H9 (cell line): Measurements from ENCODE around the gene ITGA8. TPM values are rescaled to one million over a fixed set of nuclear protein-coding genes. Genes with fewer than 3 reads are reported as not detected.

Experiments
- DNase-seq: peaks from one replicate; pipeline ENCODE4 v3.0.0-alpha.2; 2017
- H2AFZ ChIP-seq: one replicate; pipeline ENCODE4 v1.6.1; 2013; ENCODE audit warnings: mild to moderate bottlenecking, low read length, control low read depth, moderate library complexity
- H2AK5ac ChIP-seq: 2 replicates; pipeline ENCODE4 v1.6.1; 2013; ENCODE audit warnings: low read length, control low read depth, mixed read lengths; ENCODE audit not compliant: insufficient read length
- H2BK120ac ChIP-seq: one replicate; pipeline ENCODE4 v1.6.1; 2013; ENCODE audit warnings: low read depth, mild to moderate bottlenecking, low read length, control low read depth, inconsistent platforms; ENCODE audit not compliant: poor library complexity, severe bottlenecking
- H2BK12ac ChIP-seq: 2 replicates; pipeline ENCODE4 v1.6.1; 2013; ENCODE audit warnings: low read length, control low read depth, mixed read lengths, low read depth; ENCODE audit not compliant: insufficient read length
- H2BK15ac ChIP-seq: 2 replicates; pipeline ENCODE4 v1.6.1; 2013; ENCODE audit warnings: low read depth, low read length, control low read depth
- H2BK20ac ChIP-seq: one replicate; pipeline ENCODE4 v1.6.1; 2013; ENCODE audit warnings: low read depth, mild to moderate bottlenecking, low read length, control low read depth, inconsistent platforms; ENCODE audit not compliant: poor library complexity, severe bottlenecking
- H2BK5ac ChIP-seq: 2 replicates; pipeline ENCODE4 v1.6.1; 2013; ENCODE audit warnings: low read length, control low read depth, mixed read lengths; ENCODE audit not compliant: insufficient read length
- H3K14ac ChIP-seq: 2 replicates; pipeline ENCODE4 v1.6.1; 2013; ENCODE audit warnings: low read length, control low read depth; ENCODE audit not compliant: insufficient read depth
- H3K18ac ChIP-seq: 2 replicates; pipeline ENCODE4 v1.6.1; 2013; ENCODE audit warnings: low read depth, mild to moderate bottlenecking, mixed read lengths, low read length, control low read depth; ENCODE audit not compliant: insufficient read length
- H3K23ac ChIP-seq: 2 replicates; pipeline ENCODE4 v1.6.1; 2013; ENCODE audit warnings: low read length, control low read depth, mixed read lengths, low read depth; ENCODE audit not compliant: insufficient read length
- H3K23me2 ChIP-seq: 2 replicates; pipeline ENCODE4 v1.6.1; 2013; ENCODE audit warnings: low read depth, mild to moderate bottlenecking, mixed read lengths, low read length, control low read depth; ENCODE audit not compliant: insufficient read length, poor library complexity, severe bottlenecking
- H3K27ac ChIP-seq: 2 replicates; pipeline ENCODE4 v1.5.1; 2013; ENCODE audit warnings: low read length, control low read depth, mixed read lengths, low read depth; ENCODE audit not compliant: insufficient read length
- H3K27me3 ChIP-seq: 2 replicates; pipeline ENCODE4 v1.6.1; 2013; ENCODE audit warnings: low read length, control low read depth, inconsistent platforms; ENCODE audit not compliant: insufficient read depth
- H3K4ac ChIP-seq: 2 replicates; pipeline ENCODE4 v1.6.1; 2013; ENCODE audit warnings: low read depth, mild to moderate bottlenecking, control low read depth, inconsistent platforms, low read length, moderate library complexity
- H3K4me1 ChIP-seq: 2 replicates; pipeline ENCODE4 v1.6.1; 2013; ENCODE audit warnings: low read length, control low read depth, inconsistent platforms; ENCODE audit not compliant: insufficient read depth
- H3K4me2 ChIP-seq: 2 replicates; pipeline ENCODE4 v1.6.1; 2013; ENCODE audit warnings: low read length, control low read depth, mixed read lengths; ENCODE audit not compliant: insufficient read length, insufficient read depth
- H3K56ac ChIP-seq: 2 replicates; pipeline ENCODE4 v1.6.1; 2013; ENCODE audit warnings: low read depth, mild to moderate bottlenecking, mixed read lengths, low read length, control low read depth; ENCODE audit not compliant: insufficient read length
- H3K79me1 ChIP-seq: 2 replicates; pipeline ENCODE4 v1.6.1; 2013; ENCODE audit warnings: low read depth, mild to moderate bottlenecking, moderate library complexity, low read length, control low read depth, inconsistent platforms; ENCODE audit not compliant: insufficient read depth, poor library complexity, severe bottlenecking
- H3K79me2 ChIP-seq: 2 replicates; pipeline ENCODE4 v1.6.1; 2013; ENCODE audit warnings: low read length, control low read depth, inconsistent platforms; ENCODE audit not compliant: insufficient read depth
- H3K9ac ChIP-seq: 2 replicates; pipeline ENCODE4 v1.6.1; 2013; ENCODE audit warnings: low read length, control low read depth, mixed read lengths; ENCODE audit not compliant: insufficient read length; ENCODE audit errors: extremely low read depth
- H3K9me3 ChIP-seq: one replicate; pipeline ENCODE4 v1.6.1; 2013; ENCODE audit warnings: low read depth, low read length, inconsistent platforms; ENCODE audit not compliant: control insufficient read depth
- H3T11ph ChIP-seq: one replicate; pipeline ENCODE4 v1.6.1; 2013; ENCODE audit warnings: mild to moderate bottlenecking, low read length, control low read depth, inconsistent platforms
- H4K20me1 ChIP-seq: one replicate; pipeline ENCODE4 v1.6.1; 2013; ENCODE audit not compliant: control insufficient read depth, insufficient read length, insufficient read depth
- H4K5ac ChIP-seq: 2 replicates; pipeline ENCODE4 v1.6.1; 2013; ENCODE audit warnings: low read depth, mild to moderate bottlenecking, mixed read lengths, low read length, control low read depth; ENCODE audit not compliant: insufficient read length
- H4K8ac ChIP-seq: replicated peaks from 2 replicates; pipeline ENCODE4 v1.6.1; 2013; ENCODE audit warnings: low read length, control low read depth, mixed read lengths, low read depth; ENCODE audit not compliant: insufficient read length
- H4K91ac ChIP-seq: 2 replicates; pipeline ENCODE4 v1.6.1; 2013; ENCODE audit warnings: low read depth, mild to moderate bottlenecking, moderate library complexity, mixed read lengths, low read length, control low read depth; ENCODE audit not compliant: insufficient read length
- H3K27ac Mint-ChIP-seq, 3 experiments: 2 replicates in 2 of 3; 3 replicates in 1 of 3; pipeline ENCODE4 v1.8.0; 2020 to 2021; ENCODE audit warnings: mixed read lengths in 3 of 3, mild to moderate bottlenecking in 1 of 3, moderate library complexity in 1 of 3
- H3K27me3 Mint-ChIP-seq: 2 replicates; pipeline ENCODE4 v1.8.0; 2021; ENCODE audit warnings: low read depth, mild to moderate bottlenecking, moderate library complexity, mixed read lengths
- H3K36me3 Mint-ChIP-seq, 3 experiments: 2 replicates in 2 of 3; 3 replicates in 1 of 3; pipeline ENCODE4 v1.8.0; 2020 to 2021; ENCODE audit warnings: low read depth in 3 of 3, mixed read lengths in 3 of 3; ENCODE audit not compliant: insufficient read depth in 1 of 3
- H3K4me1 Mint-ChIP-seq, 2 experiments: 2 replicates each; pipeline ENCODE4 v1.8.0; 2020; ENCODE audit warnings: mixed read lengths in 2 of 2
- H3K4me3 Mint-ChIP-seq, 2 experiments: 2 replicates in 1 of 2; 3 replicates in 1 of 2; pipeline ENCODE4 v1.8.0; 2020 to 2021; ENCODE audit warnings: mild to moderate bottlenecking in 2 of 2, mixed read lengths in 2 of 2, moderate library complexity in 1 of 2
- H3K9me3 Mint-ChIP-seq, 2 experiments: 2 replicates in 1 of 2; 3 replicates in 1 of 2; pipeline ENCODE4 v1.8.0; 2020; ENCODE audit warnings: mild to moderate bottlenecking in 2 of 2, mixed read lengths in 2 of 2, moderate library complexity in 1 of 2
- CTCF ChIP-seq: fragments of 200-600 bp; sonication (generic); conservative IDR thresholded peaks from 3 replicates; pipeline ENCODE4 v1.8.0; 2021; ENCODE audit warnings: antibody characterized with exemption, mild to moderate bottlenecking
- WGBS: extraction: QIAGEN DNeasy Blood & Tissue Kit; methylation state at CpG from one replicate; pipeline ENCODE4 v1.1.7; 2013; ENCODE audit warnings: missing lambda C conversion rate, low lambda C conversion rate, mixed read lengths; ENCODE audit not compliant: insufficient read length; ENCODE audit errors: extremely low coverage; 5-methylcytosine and 5-hydroxymethylcytosine counted together
- total RNA-seq: library from RNA; stranded (reverse); gene quantifications from 2 replicates; pipeline ENCODE4 v1.2.1, GENCODE V29; 2021

The ITGA8 gene
- total RNA-seq, 1 experiment from 2014 or later = not detected

GRCh38 chr10:15703944-15704580 lies 15.7 kb downstream of the ITGA8 start:
- Histone ChIP-seq H3K27me3 (no peaks in the 10 kb centered on the region), H3K27ac (no peak overlapping the region), H4K91ac (no peak overlapping the region), H3K56ac (no peak overlapping the region), H3K4me2 (no peak overlapping the region), H3K23ac (no peak overlapping the region), H3K23me2 (no peaks in the 10 kb centered on the region), H3T11ph (no peak overlapping the region), H2AK5ac (no peak overlapping the region), H3K4me1 (no peaks in the 10 kb centered on the region), H2BK12ac (no peak overlapping the region), H2BK5ac (no peak overlapping the region), H3K79me1 (no peaks in the 10 kb centered on the region), H4K5ac (no peak overlapping the region), H2BK15ac (no peak overlapping the region), H4K8ac (no peak overlapping the region), H3K4ac (no peak overlapping the region), H2AFZ (no peak overlapping the region), H3K18ac (no peak overlapping the region), H2BK20ac (no peak overlapping the region), H3K9ac (no peak overlapping the region), H3K79me2 (no peaks in the 10 kb centered on the region), H2BK120ac (no peak overlapping the region), H3K9me3 (no peaks in the 10 kb centered on the region), H3K14ac (no peak overlapping the region), H4K20me1 (no peaks in the 10 kb centered on the region)
- TF ChIP-seq CTCF = no peak
- Mint-ChIP-seq H3K4me3 (no peak overlapping the region), H3K4me1 (no peaks in the 10 kb centered on the region), H3K27me3 (peaks cover 10% of the 10 kb centered on the region; the same call in 1 of the 2 replicates), H3K27ac (no peak overlapping the region), H3K36me3 (no peaks in the 10 kb centered on the region), H3K9me3 (no peaks in the 10 kb centered on the region)
- no CpG with 5 or more reads among the region's 4 CpGs for WGBS
- DNase-seq = no peak
